Superior temporal gyrus (tissue), 1 donor: ENCODE measurements around the gene SH2D3C.
A peak's percentile ranks its signal among the peaks of the same experiment; 100 is the strongest.

ENCODE experiments used
- DNase-seq: peaks from one replicate; pipeline ENCODE4 v3.0.0-alpha.2; 2016; ENCODE audit errors: extremely low spot score

Gene SH2D3C

DNA sequence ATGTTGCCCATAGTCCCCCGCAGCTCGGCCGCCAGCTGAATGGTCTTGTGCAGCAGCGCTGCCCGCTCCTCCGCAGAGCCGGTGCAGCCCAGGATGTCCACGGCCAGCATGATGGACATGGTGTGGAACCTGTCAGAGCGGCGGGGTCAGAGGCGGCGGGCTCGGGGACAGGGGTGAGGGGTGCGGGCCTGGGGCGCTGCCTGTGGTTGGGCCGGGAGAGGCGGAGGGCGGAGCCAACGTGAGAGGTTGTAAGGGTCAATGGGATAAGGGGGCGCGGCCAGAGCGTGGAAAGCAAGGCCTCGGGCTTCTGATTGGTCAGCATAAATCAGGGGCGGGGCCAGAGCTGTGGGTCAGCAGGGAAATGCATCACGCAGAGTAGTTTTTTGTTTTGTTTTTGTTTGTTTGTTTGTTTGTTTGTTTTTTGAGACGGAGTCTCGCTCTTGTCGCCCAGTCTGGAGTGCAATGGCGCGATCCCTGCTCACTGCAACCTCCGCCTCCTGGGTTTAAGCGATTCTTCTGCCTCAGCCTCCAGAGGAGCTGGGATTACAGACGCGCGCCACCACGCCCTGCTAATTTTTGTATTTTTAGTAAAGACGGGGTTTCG is 36.5 kb downstream of the SH2D3C start:
- DNase-seq, result peak; percentile 85

DNA sequence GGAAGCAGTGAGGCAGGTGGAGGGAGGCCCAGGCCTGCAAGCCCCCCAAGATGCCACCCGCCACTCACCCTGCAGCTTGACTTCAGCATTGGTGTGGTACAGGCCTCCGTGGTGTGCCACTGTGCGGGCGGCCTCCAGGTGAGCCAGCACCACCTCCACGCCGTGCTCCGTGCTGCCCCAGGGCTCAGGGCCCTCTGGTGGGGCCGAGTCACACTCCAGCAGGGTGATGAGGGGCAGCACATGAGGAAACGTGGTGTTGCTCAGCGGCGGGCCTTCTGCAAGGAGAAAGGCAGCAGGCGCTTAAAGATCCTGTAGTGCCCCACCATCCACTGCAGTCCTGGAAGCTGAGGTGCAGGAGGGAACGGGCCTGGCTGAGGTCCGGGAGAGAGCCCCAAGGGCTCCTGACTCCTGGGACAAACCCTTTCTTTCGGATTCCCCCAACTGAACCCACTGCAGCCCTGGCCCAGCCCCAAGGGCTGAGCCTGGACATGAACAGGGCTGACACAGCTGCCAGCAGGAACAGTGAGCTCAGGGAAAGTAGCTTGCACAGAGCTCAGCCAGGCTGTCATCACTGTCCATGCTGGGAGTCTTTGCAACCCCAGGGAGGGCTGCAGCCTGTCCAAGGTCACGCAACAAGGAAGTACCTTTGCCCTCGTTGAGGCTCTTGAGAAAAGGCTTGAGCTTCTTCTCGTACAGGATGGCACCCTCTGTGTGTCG is 38.7 kb downstream of the SH2D3C start:
- no peak for DNase-seq

DNA sequence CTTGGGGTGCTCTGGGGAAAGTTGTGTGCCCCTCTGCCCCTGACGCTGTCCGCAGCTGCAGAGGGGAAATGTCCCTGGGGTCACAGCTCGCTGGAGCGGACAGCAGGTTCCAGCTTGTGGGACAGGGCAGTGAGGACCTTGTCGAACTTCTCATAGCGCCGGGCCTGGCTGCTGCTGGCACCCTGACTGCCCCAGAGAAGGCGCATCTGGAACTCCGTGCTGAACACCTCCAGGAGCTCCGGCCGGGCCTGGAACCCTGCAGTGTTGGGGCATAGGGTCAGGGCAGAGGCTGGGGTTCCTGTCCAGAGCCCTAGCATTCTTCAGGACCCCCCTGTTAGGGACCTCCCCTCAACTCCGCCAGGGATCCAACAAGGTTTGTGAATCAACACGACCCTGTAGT is 39.8 kb downstream of the SH2D3C start:
- DNase-seq, result no peak

DNA sequence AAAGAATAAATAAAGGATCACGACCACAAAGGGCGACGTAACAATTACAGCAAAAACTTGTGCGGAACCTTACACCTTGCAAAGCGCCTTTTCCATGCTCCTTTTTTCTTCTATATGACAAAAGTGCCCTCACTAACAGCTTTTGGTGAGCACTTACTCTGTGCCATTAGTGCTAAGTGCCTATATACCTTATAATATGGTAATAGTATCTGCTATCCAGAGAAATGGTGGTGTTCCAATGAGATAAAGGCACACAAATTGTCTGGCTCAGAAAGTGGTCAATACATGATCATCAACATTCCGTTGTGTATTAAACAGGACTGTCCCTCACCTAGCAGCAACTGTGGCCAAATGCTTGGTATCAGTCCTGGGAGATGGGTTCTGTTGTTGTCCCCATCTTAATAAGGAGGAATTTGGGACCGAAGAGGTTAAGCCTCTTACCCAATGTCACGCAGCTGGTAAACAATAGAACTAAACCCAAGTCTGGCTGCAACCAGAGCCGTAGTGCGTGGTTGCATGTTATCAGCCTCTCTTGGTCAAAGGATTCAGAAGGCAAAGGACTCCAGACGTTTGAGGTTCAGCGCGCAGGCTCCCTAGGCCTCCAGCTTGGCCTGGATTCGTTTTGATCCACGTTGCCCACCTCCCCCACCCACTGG is 42.8 kb downstream of the SH2D3C start:
- DNase-seq, result no peak

DNA sequence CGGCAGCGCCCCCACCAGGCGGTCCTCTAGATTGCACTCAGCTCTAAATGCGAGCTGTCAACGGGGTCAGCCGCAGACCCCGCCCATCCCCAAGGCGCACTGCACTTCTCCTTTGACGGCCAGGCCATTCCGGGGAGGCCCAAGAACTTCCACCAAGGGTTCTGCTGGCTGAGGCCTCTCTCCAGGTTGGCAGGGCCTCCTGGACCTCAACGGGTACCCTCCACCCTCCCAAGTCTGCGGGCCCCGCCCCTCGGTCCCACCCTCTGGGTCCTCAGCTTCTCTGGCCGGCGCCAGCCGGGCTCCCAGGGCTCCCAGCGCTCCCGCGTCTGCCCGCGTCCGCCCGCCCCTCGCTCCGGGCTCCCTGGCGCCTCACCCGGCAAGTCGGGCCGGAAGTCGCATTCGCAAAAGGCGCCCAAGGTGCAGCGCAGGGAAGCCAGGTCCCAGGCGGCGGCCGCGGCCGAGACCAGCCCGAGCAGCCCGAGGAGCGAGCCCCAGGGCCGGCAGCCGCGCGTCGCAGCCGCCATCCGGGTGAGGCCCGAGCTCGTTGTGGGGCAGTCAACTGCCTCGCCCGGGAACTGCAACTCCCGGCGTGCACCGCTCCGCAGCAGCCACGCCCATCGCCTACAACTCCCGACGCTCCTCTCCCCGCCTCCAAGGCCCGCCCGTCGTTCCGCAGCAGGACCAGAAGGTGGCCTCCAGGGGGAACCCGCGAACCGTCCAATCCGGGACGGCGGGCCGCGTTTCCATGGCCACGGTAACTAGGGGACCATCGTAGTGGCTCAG is 43.5 kb downstream of the SH2D3C start, which contains the start of gene TOR2A:
TSS of gene TOR2A (minus strand) at position 548 of the 783 bp plus-strand sequence. CDS start at position 524, 24 bp downstream.
- DNase-seq, result peak; percentile 97

DNA sequence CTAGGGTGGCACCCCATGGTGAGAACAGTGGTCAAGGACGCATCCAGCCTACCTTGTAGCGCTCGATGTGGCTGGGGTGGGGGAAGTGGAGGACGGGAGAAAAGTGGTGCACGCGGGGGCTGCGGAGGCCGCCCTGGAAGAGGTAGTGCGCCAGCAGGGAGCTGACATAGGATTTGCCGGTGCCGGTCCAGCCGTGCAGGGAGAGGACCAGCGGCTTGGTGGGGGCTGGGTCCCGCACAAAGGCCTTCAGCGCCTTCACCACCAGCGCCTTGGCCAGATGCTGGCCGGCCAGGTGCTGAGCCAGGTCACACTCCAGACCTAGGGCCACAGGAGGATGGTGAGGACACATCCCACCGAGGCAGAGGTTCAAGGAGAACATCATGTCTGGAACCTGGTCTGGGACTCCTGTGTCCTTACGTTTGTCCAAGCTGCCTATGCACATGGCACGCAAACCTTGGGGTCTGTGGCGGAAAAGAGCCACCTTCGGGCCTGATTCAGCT is 44.2 kb downstream of the SH2D3C start:
- DNase-seq, result no peak

DNA sequence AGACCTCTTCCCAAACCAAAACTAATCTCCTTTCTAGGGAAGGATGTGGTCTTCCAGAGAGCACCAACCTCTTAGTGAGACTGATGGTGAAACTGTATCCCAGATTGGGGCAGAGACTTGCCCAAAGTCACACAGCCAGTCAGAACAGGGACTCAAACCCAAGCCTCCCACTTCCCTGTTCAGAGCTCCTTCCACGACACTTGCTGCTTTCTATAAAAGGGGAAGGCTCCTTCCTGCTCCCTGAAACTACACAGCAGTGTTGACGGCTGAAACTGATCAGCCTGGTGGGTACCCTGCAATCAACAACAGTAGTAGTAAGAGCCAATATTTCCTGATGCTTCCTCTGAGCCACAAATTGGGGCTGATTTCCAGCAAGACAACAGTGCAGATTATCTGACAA is 44.9 kb downstream of the SH2D3C start:
- no peak for DNase-seq

DNA sequence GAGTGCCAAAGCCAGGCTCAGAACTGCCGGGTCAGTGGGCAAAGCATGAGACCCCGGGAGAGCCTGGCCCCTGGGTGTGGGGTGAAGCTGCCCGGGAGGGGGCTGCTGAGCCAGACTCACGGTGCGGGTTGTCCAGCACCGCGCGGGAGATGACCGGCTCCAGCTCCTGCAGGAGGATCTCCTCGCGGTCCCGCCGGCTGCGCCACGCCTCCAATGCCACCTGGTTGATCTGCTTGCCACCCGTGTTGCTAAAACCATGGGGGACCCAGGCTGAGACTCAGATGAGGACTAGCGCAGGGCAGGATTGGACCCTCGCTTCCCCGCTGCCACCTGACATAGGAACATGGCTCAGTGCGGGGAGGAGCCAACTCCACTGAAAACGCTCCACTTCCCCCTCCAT is 46.0 kb downstream of the SH2D3C start:
- no peak for DNase-seq

DNA sequence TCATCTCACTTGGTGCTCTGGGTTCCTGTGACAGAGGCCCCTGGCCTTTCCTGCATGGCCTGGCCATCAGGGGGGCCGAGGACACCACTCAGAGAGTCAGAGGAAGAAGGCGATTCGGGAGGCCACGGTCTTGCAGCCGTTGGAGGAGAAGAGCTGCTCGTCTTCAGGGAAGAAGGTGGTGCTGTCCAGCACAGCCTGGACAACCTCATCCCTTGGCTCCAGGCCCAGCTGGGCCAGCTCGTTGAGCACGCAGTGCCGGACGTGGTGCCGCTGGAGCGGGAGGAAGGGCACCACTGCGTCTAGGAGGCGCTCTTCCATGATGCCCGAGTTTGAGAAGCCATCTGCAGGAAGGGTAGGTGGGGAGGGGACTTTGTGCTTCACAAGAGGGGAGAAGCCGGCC is 46.5 kb downstream of the SH2D3C start:
- no peak for DNase-seq

DNA sequence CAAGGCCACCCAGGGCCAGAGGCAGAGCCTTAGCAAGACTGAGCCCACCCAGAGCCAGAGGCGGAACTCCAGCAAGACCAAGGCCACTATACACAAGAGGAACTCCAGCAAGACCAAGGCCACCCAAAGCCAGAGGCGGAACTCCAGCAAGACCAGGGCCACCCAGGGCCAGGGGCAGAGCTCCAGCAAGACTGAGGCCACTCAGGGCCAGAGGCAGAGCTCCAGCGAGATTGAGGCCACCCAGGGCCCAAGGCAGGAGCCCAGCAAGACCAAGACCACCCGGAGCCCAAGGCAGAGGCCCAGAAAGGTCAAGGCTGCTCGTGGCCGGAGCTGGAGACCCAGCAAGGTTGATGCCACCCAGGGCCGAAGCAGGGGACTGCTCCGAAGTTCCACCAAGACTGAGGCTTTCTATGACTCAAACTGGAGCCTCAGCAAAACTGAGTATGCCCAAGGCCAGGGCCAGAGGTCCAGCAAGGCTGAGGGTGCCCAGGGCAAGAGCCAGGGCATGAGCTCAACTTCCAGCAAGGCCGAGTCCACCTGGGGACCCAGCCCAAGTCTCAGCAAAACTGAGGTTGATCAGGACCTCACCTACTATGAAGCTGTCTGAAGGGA is 47.6 kb downstream of the SH2D3C start:
- DNase-seq, result no peak

DNA sequence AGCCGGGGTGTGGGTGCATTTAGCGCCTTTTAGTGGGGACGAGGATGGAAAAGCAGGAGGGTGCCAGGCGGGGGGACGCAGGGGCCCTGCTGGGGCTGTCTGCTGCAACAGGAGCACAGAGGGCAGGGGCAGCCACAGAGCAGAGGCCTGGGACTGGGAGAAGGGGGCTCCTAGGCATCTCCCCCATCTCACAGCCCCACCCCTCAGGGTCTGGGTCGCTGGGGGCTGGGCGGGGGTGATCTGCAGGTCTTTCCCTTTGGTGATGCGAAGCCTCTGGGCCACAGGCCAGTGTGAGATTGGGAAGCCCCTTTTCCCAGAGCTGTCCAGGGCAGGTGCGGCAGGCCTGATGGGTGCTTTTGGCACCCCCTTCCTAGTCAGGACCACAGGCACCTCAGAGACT is 48.2 kb downstream of the SH2D3C start:
- no peak for DNase-seq

DNA sequence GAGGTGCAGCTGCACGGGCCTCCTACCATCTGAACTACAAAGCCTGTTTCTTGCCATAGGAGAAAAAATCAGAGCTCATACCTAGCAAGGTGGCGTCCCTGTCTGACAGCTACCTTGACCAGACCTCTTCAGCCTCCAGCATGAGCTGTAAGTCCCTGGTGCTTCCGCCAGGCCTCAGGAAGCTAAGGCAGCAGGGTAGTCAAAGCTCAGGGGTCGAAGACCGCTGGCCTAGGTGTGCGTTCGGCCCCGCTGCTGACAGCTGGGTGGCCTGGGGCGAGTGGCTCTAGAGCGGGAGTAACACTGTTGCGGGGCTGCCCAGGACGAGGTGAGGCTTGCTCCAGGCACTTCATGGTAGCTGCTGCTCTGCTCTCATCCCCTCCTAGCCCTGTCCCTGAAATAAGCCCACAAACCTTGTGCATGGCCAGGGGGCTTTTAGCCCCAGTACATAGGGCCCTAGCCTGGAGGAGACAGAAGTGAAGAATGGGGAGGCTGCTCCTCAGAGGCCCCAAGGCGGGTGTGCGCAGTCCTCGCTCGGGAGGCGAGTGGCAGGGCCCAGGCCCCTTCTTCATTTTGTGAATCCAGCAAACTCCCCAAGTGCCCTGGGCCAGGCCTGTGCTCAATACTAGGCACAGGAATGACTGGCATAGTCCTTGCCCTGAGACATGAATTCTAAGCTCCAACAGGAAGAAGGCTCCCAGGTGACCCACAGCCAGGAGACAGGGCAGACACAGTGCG is 48.8 kb downstream of the SH2D3C start:
- DNase-seq, result no peak

DNA sequence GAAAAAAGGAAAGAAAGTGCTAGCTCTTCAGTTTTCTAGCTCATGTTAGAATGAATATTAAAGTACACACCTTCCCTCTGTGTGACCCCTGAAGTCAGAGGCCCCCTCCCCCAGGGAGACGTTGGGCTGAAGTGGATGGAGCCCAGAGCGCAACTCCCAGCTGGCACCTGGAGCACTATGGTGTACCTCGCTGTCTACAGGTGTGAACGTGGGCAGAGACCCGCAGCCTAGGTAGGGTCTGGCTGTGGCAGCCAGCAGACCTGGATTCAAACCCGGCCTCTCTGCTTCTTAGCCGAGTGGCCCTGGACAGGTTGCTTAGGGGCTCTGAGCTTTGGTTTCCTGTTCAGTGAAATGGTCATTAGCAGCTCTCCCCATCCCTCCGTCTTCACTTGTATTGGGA is 49.7 kb downstream of the SH2D3C start:
- DNase-seq, result no peak

DNA sequence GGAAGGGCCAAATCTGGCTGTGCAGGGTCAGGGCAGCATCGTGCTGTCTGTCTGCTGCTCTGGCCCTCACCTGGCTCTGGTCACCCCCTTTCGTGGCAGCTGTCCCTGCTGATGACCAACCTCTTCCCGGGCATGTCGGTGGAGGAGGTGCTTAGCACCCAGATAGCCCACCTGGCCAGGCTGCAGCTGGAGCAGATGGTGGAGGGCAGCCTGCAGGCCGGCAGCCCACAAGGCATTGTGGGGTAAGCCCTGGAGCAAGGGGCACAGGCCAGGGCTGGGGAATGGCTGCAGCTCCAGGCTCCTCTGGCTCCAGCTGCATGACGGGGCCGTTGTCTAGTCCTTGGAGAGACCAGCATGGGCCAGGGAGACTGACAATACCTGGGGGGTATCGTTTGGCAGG is 51.6 kb downstream of the SH2D3C start:
- no peak for DNase-seq

DNA sequence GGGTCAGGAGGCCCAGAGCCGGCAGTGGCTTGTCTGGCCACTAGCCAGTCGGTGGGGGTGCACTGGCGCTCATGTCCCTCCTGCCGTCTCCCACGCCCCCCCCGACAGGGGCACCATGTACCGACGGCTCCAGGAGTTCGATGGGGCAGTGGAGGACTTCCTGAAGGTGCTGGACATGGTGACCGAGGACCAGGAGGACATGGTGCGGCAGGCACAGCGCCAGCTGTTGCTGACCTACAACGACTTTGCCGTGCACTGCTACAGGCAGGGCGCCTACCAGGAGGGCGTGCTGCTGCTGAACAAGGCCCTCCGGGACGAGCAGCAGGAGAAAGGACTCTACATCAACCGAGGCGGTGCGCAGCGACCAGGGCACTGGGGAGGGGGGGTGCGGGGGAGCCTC is 54.5 kb downstream of the SH2D3C start:
- DNase-seq, result no peak

DNA sequence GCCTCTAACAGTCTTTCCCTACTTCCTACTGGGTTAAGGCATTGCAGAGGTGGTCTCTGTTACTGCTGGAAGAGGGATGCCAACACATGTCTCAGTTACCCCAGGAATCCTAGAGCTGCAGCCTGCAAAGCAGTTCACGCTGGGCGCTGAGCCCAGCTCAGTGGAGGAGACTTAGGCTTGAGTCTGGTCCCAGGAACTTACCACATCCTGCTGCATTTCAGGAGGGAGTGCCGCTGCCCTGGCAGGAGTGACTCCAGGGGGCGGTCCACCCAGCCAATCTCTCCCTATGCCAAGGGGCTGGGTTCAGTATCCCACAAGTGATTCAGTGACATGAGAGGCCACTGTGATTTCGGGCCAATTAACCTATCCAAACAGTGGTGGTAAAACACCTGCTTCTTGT is 55.0 kb downstream of the SH2D3C start:
- no peak for DNase-seq

DNA sequence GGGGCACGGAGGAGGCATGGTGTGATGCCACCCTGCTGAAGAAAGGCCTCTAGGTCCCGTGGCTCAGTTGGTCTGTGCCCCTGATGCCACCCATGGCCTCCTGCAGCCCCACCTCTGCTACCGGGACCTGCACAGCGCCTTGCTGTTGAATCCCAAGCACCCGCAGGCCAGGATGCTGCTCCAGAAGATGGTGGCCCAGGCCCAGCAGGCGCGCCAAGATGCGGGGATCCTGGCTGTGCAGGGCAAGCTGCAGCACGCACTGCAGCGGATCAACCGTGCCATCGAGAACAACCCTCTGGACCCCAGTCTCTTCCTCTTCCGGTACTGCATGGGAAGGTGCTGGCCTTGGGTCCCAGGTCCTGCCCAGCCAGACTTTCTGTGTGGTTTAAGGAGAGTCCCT is 55.5 kb downstream of the SH2D3C start:
- DNase-seq, result no peak

DNA sequence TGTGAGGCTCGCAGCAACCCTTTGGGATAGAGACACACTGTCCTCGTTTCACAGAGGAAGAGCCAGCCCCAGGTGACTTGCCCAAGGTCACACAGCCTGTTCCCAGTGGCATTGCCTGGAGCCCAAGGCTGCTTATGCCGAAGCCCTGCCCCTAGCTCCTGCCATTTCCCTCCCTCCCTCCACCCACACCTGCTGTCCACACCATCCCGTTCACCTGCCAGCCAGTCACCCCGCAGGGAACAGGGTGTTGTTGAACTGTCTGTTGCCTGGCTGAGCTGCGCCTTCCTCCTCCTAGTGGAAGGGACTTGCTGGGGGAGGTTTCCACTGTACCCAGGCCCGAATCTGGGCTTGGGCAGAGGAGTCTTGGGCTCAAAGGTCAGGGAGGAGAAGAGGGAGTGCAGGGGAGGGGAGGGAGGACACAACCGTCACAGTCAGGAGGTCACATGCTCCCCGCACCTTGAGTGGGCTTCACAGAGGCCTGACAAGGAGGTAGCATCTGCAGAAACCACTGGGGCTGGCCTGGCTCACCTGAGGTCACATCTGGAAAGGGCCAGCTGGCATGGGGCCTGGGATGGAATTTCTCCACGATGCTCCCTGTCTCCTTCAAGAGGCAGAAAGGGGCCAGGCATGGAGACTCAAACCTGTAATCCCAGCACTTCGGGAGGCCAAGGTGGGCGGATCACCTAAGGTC is 56.3 kb downstream of the SH2D3C start:
- no peak for DNase-seq

DNA sequence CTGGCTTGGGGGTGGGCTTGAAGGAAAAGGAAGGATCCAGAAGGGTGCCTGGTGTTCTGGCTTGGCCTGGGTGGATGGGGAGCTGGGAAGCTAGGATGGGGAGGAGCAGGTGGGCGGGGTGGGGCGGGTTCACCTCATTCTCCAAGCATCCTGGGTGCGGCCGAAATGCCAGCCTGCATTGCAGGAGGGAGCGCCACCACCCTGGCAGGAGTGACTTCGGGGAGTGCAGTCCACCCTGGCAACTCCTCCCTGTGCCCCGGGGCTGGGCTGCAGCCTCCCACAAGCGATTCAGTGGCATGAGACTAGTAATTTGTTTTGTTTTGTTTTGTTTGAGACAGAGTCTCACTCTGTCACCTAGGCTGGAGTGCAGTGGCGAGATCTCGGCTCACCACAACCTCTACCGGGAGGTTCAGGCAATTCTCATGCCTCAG is 57.1 kb downstream of the SH2D3C start:
- no peak for DNase-seq

DNA sequence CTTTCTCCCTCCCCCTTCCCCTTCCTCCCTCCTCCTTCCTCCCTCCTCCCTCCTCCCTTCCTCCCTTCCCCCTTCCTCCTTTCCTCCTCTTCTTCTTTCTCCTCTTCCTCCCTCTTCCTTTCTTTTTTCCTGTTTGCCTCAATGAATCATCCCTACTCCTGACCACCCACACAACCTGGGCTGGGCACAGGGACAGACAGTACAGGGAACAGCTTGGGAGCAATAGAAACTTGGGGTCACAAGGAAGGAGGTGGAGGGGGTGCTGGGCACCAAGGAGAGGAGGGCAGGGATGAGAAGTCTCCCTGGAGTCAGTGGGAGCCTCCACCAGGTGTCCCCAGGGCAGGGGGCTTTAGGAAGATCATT is 57.6 kb downstream of the SH2D3C start:
- DNase-seq, result no peak
